GM23338 (cell line): ENCODE measurements around the gene AGR2. TPM values are rescaled to one million over a fixed set of nuclear protein-coding genes. Genes with fewer than 3 reads are reported as not detected.

Source experiments
- ATAC-seq: fragments of 200-7000 bp; cut with Tn5 transposase; 3 replicates; pipeline ENCODE4 v1.9.1; 2020
- DNase-seq: peaks from one replicate; pipeline ENCODE4 v3.0.0-alpha.2; 2015; ENCODE audit warnings: low spot score
- H2AFZ ChIP-seq: fragments of 200-600 bp; sonication (generic); 2 replicates; pipeline ENCODE4 v1.8.0; 2016; ENCODE audit warnings: antibody characterized with exemption, mild to moderate bottlenecking, moderate library complexity
- H3F3A ChIP-seq: fragments of 200-600 bp; sonication (generic); replicated peaks from 2 replicates; pipeline ENCODE4 v1.8.0; 2017; ENCODE audit warnings: antibody characterized with exemption, mixed run types, low read depth
- H3K27ac ChIP-seq: fragments of 200-600 bp; sonication (generic); 2 replicates; pipeline ENCODE4 v1.6.1; 2016; ENCODE audit warnings: low read depth
- H3K27me3 ChIP-seq: fragments of 200-600 bp; sonication (generic); 2 replicates; pipeline ENCODE4 v1.8.0; 2016; ENCODE audit warnings: mild to moderate bottlenecking, mixed run types, moderate library complexity; ENCODE audit not compliant: insufficient read depth
- H3K36me3 ChIP-seq: fragments of 200-600 bp; sonication (generic); 2 replicates; pipeline ENCODE4 v1.8.0; 2016; ENCODE audit warnings: mild to moderate bottlenecking; ENCODE audit not compliant: insufficient read depth
- H3K4me1 ChIP-seq: fragments of 200-600 bp; sonication (generic); 2 replicates; pipeline ENCODE4 v1.8.0; 2016; ENCODE audit warnings: mild to moderate bottlenecking, moderate library complexity; ENCODE audit not compliant: insufficient read depth
- H3K4me2 ChIP-seq: fragments of 200-600 bp; sonication (generic); 2 replicates; pipeline ENCODE4 v1.7.1; 2017; ENCODE audit warnings: mixed run types
- H3K4me3 ChIP-seq: fragments of 200-600 bp; sonication (generic); 2 replicates; pipeline ENCODE4 v1.6.1; 2016; ENCODE audit warnings: mixed run types
- H3K79me2 ChIP-seq: fragments of 200-600 bp; sonication (generic); replicated peaks from 2 replicates; pipeline ENCODE4 v1.8.0; 2017; ENCODE audit warnings: mild to moderate bottlenecking; ENCODE audit not compliant: insufficient read depth
- H3K9me2 ChIP-seq: fragments of 200-600 bp; sonication (generic); 2 replicates; pipeline ENCODE4 v1.8.0; 2017; ENCODE audit not compliant: insufficient read depth
- H4K20me1 ChIP-seq: fragments of 200-600 bp; sonication (generic); replicated peaks from 2 replicates; pipeline ENCODE4 v1.8.0; 2017; ENCODE audit warnings: mild to moderate bottlenecking; ENCODE audit not compliant: insufficient read depth
- H3K27ac Mint-ChIP-seq: 2 replicates; pipeline ENCODE4 v1.8.0; 2020; ENCODE audit warnings: inconsistent platforms, mild to moderate bottlenecking, moderate library complexity, mixed read lengths
- H3K27me3 Mint-ChIP-seq: 3 replicates; pipeline ENCODE4 v1.8.0; 2022; ENCODE audit warnings: low read depth, mild to moderate bottlenecking, moderate library complexity, mixed read lengths, inconsistent platforms; ENCODE audit not compliant: insufficient read depth, poor library complexity
- H3K36me3 Mint-ChIP-seq: 3 replicates; pipeline ENCODE4 v1.8.0; 2021; ENCODE audit warnings: low read depth, mild to moderate bottlenecking, inconsistent platforms, moderate library complexity, mixed read lengths
- H3K4me1 Mint-ChIP-seq: 3 replicates; pipeline ENCODE4 v1.8.0; 2020; ENCODE audit warnings: mild to moderate bottlenecking, inconsistent platforms, mixed read lengths
- H3K4me3 Mint-ChIP-seq: 3 replicates; pipeline ENCODE4 v1.8.0; 2021; ENCODE audit warnings: moderate library complexity, mild to moderate bottlenecking, inconsistent platforms, mixed read lengths
- H3K9me3 Mint-ChIP-seq: 3 replicates; pipeline ENCODE4 v1.8.0; 2020; ENCODE audit warnings: moderate library complexity, mild to moderate bottlenecking, inconsistent platforms, mixed read lengths
- CREB1 ChIP-seq: fragments of 250-450 bp; sonication (Bioruptor Pico); IDR thresholded peaks from 2 replicates; pipeline ENCODE4 v1.5.0; 2020; ENCODE audit warnings: low read depth, mild to moderate bottlenecking, moderate library complexity
- EZH2 ChIP-seq: fragments of 200-600 bp; sonication (generic); IDR thresholded peaks from one replicate; pipeline ENCODE4 v1.8.0; 2017; ENCODE audit warnings: antibody characterized with exemption, mild to moderate bottlenecking, low read depth; ENCODE audit not compliant: unreplicated experiment
- EZH2phosphoT487 ChIP-seq: fragments of 200-600 bp; sonication (generic); IDR thresholded peaks from one replicate; pipeline ENCODE4 v1.8.1; 2018; ENCODE audit warnings: antibody characterized with exemption; ENCODE audit not compliant: unreplicated experiment
- JUNB ChIP-seq: IDR thresholded peaks from one replicate; pipeline ENCODE4 v1.6.1; 2016; ENCODE audit warnings: antibody characterized with exemption; ENCODE audit not compliant: unreplicated experiment
- NANOG ChIP-seq: IDR thresholded peaks from 2 replicates; pipeline ENCODE4 v1.6.1; 2016; ENCODE audit warnings: antibody characterized with exemption, borderline replicate concordance
- POLR2AphosphoS5 ChIP-seq: IDR thresholded peaks from 2 replicates; pipeline ENCODE4 v1.6.1; 2016; ENCODE audit warnings: antibody characterized with exemption, low read depth
- STAT1 ChIP-seq: IDR thresholded peaks from one replicate; pipeline ENCODE4 v1.6.1; 2016; ENCODE audit warnings: antibody characterized with exemption; ENCODE audit not compliant: unreplicated experiment
- ZNF114 ChIP-seq: fragments of 250-450 bp; sonication (Bioruptor Pico); IDR thresholded peaks from 2 replicates; pipeline ENCODE4 v1.5.0; 2020; ENCODE audit warnings: mild to moderate bottlenecking, moderate library complexity
- ZNF331 ChIP-seq: fragments of 250-450 bp; sonication (Bioruptor Pico); IDR thresholded peaks from 2 replicates; pipeline ENCODE4 v1.5.0; 2020; ENCODE audit warnings: low read depth, mild to moderate bottlenecking, moderate library complexity
- polyA plus RNA-seq: library from polyadenylated mRNA; unstranded; fragments of >200 nt; fragmentation: Nextera tagmentation; extraction: Ambion mirVana; gene quantifications from 2 replicates; pipeline ENCODE4 v1.2.1, GENCODE V29; 2016
- total RNA-seq: library from RNA; depleted of rRNA; stranded (reverse); fragments of >200 nt; shearing (Covaris generic); gene quantifications from 2 replicates; pipeline ENCODE4 v1.2.3, GENCODE V29; 2014
- TF ChIP-seq, protein P1 (sequence below): fragments of 250-450 bp; sonication (Bioruptor Pico); IDR thresholded peaks from 2 replicates; pipeline ENCODE4 v1.5.0; 2020; ENCODE audit warnings: mild to moderate bottlenecking, moderate library complexity
- TF ChIP-seq, protein P2 (sequence below), 2 experiments: fragments of 200-600 bp in 1 of 2; sonication (generic) in 1 of 2; conservative IDR thresholded peaks; 2 replicates each; pipeline versions ENCODE4 v1.5.1 to v1.6.1; 2016 to 2017; ENCODE audit warnings: antibody characterized with exemption in 2 of 2, low read depth in 2 of 2, mild to moderate bottlenecking in 2 of 2, moderate library complexity in 1 of 2
- TF ChIP-seq, protein P3 (sequence below): IDR thresholded peaks from one replicate; pipeline ENCODE4 v1.6.1; 2018; ENCODE audit warnings: antibody characterized with exemption; ENCODE audit not compliant: unreplicated experiment
- TF ChIP-seq, protein P4 (sequence below): IDR thresholded peaks from 2 replicates; pipeline ENCODE4 v1.6.1; 2016; ENCODE audit warnings: antibody characterized with exemption

AGR2 gene
- total and polyA plus RNA-seq, 2 experiments from 2014 or later, result not detected

DNA sequence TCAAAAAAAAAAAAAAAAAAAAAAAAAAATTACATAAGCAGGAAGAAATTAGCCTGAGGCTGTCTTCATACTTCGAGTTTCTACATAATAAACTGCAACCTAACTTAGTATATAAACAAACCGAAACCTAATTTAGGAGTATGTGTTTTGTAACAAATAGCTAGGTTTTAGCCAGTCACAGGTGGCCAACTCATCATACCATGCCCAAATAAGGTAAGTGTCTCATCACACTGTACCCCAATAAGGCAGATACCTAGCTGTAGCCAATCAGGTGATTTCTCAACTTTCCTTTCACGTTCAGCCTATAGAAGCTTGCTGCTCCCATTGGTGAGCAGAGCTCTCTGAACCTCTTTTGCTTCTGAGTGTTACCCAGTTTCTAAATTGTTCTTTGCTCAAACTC is 13.9 kb upstream of the AGR2 start (continued):
- TF ChIP-seq, protein P1, sequence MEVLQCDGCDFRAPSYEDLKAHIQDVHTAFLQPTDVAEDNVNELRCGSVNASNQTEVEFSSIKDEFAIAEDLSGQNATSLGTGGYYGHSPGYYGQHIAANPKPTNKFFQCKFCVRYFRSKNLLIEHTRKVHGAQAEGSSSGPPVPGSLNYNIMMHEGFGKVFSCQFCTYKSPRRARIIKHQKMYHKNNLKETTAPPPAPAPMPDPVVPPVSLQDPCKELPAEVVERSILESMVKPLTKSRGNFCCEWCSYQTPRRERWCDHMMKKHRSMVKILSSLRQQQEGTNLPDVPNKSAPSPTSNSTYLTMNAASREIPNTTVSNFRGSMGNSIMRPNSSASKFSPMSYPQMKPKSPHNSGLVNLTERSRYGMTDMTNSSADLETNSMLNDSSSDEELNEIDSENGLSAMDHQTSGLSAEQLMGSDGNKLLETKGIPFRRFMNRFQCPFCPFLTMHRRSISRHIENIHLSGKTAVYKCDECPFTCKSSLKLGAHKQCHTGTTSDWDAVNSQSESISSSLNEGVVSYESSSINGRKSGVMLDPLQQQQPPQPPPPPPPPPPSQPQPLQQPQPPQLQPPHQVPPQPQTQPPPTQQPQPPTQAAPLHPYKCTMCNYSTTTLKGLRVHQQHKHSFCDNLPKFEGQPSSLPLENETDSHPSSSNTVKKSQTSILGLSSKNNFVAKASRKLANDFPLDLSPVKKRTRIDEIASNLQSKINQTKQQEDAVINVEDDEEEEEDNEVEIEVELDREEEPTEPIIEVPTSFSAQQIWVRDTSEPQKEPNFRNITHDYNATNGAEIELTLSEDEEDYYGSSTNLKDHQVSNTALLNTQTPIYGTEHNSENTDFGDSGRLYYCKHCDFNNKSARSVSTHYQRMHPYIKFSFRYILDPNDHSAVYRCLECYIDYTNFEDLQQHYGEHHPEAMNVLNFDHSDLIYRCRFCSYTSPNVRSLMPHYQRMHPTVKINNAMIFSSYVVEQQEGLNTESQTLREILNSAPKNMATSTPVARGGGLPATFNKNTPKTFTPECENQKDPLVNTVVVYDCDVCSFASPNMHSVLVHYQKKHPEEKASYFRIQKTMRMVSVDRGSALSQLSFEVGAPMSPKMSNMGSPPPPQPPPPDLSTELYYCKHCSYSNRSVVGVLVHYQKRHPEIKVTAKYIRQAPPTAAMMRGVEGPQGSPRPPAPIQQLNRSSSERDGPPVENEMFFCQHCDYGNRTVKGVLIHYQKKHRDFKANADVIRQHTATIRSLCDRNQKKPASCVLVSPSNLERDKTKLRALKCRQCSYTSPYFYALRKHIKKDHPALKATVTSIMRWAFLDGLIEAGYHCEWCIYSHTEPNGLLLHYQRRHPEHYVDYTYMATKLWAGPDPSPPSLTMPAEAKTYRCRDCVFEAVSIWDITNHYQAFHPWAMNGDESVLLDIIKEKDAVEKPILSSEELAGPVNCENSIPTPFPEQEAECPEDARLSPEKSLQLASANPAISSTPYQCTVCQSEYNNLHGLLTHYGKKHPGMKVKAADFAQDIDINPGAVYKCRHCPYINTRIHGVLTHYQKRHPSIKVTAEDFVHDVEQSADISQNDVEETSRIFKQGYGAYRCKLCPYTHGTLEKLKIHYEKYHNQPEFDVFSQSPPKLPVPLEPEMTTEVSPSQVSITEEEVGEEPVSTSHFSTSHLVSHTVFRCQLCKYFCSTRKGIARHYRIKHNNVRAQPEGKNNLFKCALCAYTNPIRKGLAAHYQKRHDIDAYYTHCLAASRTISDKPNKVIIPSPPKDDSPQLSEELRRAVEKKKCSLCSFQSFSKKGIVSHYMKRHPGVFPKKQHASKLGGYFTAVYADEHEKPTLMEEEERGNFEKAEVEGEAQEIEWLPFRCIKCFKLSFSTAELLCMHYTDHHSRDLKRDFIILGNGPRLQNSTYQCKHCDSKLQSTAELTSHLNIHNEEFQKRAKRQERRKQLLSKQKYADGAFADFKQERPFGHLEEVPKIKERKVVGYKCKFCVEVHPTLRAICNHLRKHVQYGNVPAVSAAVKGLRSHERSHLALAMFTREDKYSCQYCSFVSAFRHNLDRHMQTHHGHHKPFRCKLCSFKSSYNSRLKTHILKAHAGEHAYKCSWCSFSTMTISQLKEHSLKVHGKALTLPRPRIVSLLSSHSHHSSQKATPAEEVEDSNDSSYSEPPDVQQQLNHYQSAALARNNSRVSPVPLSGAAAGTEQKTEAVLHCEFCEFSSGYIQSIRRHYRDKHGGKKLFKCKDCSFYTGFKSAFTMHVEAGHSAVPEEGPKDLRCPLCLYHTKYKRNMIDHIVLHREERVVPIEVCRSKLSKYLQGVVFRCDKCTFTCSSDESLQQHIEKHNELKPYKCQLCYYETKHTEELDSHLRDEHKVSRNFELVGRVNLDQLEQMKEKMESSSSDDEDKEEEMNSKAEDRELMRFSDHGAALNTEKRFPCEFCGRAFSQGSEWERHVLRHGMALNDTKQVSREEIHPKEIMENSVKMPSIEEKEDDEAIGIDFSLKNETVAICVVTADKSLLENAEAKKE, result no peak
- TF ChIP-seq EZH2phosphoT487 (no peak), POLR2AphosphoS5 (no peak), EZH2 (no peak), STAT1 (no peak), ZNF331 (CRISPR knock-in tag) (no peak), NANOG (no peak), ZNF114 (CRISPR knock-in tag) (no peak)

DNA sequence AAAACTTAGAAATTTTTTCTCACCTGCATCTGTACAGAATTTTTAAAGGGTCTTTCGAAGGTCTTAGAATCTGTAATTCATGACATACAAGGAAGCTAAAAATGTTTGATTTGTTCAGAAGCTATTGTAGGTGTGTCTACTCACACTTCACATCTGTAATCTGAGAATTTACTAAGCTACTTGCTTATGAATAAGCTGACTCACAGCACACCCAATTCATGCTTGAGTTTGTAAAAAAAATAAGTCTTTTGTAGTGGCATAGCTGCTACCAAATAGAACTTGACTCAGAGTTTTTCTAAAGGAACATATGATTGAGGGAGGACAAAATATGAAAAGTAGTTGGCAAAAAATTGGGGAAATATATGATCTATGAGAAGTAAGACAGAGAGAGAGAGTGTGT is 12.7 kb upstream of the AGR2 start:
- Histone ChIP-seq H3K36me3 (no peaks in the 10 kb centered on the region), H3K4me1 (no peaks in the 10 kb centered on the region), H3K9me2 (peaks cover 11% of the 10 kb centered on the region; the same call in 1 of the 2 replicates), H4K20me1 (no peaks in the 10 kb centered on the region), H3K4me2 (no peak overlapping the region), H2AFZ (peak overlapping the region; percentile 76; the same call in 1 of the 2 replicates), H3K4me3 (no peak overlapping the region), H3K79me2 (no peaks in the 10 kb centered on the region), H3K27me3 (no peaks in the 10 kb centered on the region), H3K27ac (no peak overlapping the region), H3F3A (no peaks in the 10 kb centered on the region)
- no peak for DNase-seq
- H3K9me3 Mint-ChIP-seq, result no peaks in the 10 kb centered on the region; the same call in 2 of the 3 replicates
- no peak for ATAC-seq
- no peak overlapping the region for H3K27ac Mint-ChIP-seq
- no peaks in the 10 kb centered on the region; the same call in 2 of the 3 replicates for H3K36me3 Mint-ChIP-seq
- peaks cover 5% of the 10 kb centered on the region; the same call in 2 of the 3 replicates for H3K4me1 Mint-ChIP-seq
- peaks cover 2% of the 10 kb centered on the region for H3K27me3 Mint-ChIP-seq
- no peak overlapping the region for H3K4me3 Mint-ChIP-seq
- no peak for TF ChIP-seq EZH2phosphoT487
- no peak for TF ChIP-seq ZNF331 (CRISPR knock-in tag)
- no peak for TF ChIP-seq NANOG
- TF ChIP-seq, protein P2, sequence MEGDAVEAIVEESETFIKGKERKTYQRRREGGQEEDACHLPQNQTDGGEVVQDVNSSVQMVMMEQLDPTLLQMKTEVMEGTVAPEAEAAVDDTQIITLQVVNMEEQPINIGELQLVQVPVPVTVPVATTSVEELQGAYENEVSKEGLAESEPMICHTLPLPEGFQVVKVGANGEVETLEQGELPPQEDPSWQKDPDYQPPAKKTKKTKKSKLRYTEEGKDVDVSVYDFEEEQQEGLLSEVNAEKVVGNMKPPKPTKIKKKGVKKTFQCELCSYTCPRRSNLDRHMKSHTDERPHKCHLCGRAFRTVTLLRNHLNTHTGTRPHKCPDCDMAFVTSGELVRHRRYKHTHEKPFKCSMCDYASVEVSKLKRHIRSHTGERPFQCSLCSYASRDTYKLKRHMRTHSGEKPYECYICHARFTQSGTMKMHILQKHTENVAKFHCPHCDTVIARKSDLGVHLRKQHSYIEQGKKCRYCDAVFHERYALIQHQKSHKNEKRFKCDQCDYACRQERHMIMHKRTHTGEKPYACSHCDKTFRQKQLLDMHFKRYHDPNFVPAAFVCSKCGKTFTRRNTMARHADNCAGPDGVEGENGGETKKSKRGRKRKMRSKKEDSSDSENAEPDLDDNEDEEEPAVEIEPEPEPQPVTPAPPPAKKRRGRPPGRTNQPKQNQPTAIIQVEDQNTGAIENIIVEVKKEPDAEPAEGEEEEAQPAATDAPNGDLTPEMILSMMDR (conservative IDR thresholded peaks at IDR 0.05; ENCODE audit: low read depth in 2 of 2), result no peak
- TF ChIP-seq, protein P3, sequence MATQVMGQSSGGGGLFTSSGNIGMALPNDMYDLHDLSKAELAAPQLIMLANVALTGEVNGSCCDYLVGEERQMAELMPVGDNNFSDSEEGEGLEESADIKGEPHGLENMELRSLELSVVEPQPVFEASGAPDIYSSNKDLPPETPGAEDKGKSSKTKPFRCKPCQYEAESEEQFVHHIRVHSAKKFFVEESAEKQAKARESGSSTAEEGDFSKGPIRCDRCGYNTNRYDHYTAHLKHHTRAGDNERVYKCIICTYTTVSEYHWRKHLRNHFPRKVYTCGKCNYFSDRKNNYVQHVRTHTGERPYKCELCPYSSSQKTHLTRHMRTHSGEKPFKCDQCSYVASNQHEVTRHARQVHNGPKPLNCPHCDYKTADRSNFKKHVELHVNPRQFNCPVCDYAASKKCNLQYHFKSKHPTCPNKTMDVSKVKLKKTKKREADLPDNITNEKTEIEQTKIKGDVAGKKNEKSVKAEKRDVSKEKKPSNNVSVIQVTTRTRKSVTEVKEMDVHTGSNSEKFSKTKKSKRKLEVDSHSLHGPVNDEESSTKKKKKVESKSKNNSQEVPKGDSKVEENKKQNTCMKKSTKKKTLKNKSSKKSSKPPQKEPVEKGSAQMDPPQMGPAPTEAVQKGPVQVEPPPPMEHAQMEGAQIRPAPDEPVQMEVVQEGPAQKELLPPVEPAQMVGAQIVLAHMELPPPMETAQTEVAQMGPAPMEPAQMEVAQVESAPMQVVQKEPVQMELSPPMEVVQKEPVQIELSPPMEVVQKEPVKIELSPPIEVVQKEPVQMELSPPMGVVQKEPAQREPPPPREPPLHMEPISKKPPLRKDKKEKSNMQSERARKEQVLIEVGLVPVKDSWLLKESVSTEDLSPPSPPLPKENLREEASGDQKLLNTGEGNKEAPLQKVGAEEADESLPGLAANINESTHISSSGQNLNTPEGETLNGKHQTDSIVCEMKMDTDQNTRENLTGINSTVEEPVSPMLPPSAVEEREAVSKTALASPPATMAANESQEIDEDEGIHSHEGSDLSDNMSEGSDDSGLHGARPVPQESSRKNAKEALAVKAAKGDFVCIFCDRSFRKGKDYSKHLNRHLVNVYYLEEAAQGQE, result no peak
- TF ChIP-seq, protein P4, sequence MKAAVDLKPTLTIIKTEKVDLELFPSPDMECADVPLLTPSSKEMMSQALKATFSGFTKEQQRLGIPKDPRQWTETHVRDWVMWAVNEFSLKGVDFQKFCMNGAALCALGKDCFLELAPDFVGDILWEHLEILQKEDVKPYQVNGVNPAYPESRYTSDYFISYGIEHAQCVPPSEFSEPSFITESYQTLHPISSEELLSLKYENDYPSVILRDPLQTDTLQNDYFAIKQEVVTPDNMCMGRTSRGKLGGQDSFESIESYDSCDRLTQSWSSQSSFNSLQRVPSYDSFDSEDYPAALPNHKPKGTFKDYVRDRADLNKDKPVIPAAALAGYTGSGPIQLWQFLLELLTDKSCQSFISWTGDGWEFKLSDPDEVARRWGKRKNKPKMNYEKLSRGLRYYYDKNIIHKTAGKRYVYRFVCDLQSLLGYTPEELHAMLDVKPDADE, result no peak
- no peak for TF ChIP-seq STAT1
- TF ChIP-seq POLR2AphosphoS5, result no peak
- no peak for TF ChIP-seq CREB1 (CRISPR knock-in tag)
- TF ChIP-seq JUNB, result no peak
